ENCODE results near the gene SLC6A5. TPM values are rescaled to one million over a fixed set of nuclear protein-coding genes. Genes with fewer than 3 reads are reported as not detected.
A peak's percentile ranks its signal among the peaks of the same experiment; 100 is the strongest.
"Not testable (repeated sequence)": the region's sequence is repeated elsewhere in the genome, so short reads cannot be mapped to it uniquely, and the experiment has no call there.

Gene SLC6A5
- polyA plus RNA-seq (ENCODE audit: low read depth in 6 of 6) = not detected

GRCh38 chr11:20599221-20600019 is at the start of gene SLC6A5:
SLC6A5 (plus strand) TSS chr11:20599608; CDS start chr11:20599673, 65 bp downstream.
- ATAC-seq (ENCODE audit: low read depth in 2 of 2) = no peak
- Mint-ChIP-seq H3K36me3 (peaks cover 0 to 21% of the 10 kb centered on the region in 2 donors), H3K9me3 (peaks cover 3 to 15% (median 5%) of the 10 kb centered on the region in 7 donors), H3K27ac (peak within 1 kb of the TSS in 1 of 6 donors; percentile 5), H3K4me1 (peaks cover 4 to 6% (median 5%) of the 10 kb centered on the region in 3 donors), H3K27me3 (peaks cover 75 to 92% (median 79%) of the 10 kb centered on the region in 3 donors), H3K4me3 (peak within 1 kb of the TSS in 1 of 8 donors; percentile 66)
- DNase-seq = no peak

- no peak for ATAC-seq (ENCODE audit: low read depth in 2 of 2)
- H3K27me3 Mint-ChIP-seq = peaks cover under 1 to 4% (median 2%) of the 10 kb centered on the region in 3 donors
- no peaks in the 10 kb centered on the region for H3K36me3 Mint-ChIP-seq
- no peak overlapping the region for H3K27ac Mint-ChIP-seq
- H3K9me3 Mint-ChIP-seq = peaks cover 2 to 14% (median 7%) of the 10 kb centered on the region in 7 donors
- DNase-seq = no peak
- H3K4me1 Mint-ChIP-seq = no peaks in the 10 kb centered on the region
- H3K4me3 Mint-ChIP-seq = no peak overlapping the region
Measured at GRCh38 chr11:20551096-20551495, 48.3 kb upstream of the SLC6A5 start.

GRCh38 chr11:20555783-20556182 is 43.6 kb upstream of the SLC6A5 start:
- H3K27ac Mint-ChIP-seq = no peak overlapping the region
- DNase-seq (no peak), ATAC-seq (ENCODE audit: low read depth in 2 of 2) (no peak)
- H3K27me3 Mint-ChIP-seq = peaks cover 8 to 19% (median 11%) of the 10 kb centered on the region in 3 donors
- no peaks in the 10 kb centered on the region for H3K36me3 Mint-ChIP-seq
- no peaks in the 10 kb centered on the region for H3K4me1 Mint-ChIP-seq
- peaks cover 4 to 28% (median 16%) of the 10 kb centered on the region in 7 donors for H3K9me3 Mint-ChIP-seq
- no peak overlapping the region for H3K4me3 Mint-ChIP-seq

- Mint-ChIP-seq H3K9me3 (peaks cover 4 to 28% (median 16%) of the 10 kb centered on the region in 7 donors), H3K27me3 (peaks cover 7 to 19% (median 8%) of the 10 kb centered on the region in 3 donors)
- H3K4me3 Mint-ChIP-seq; H3K4me1 Mint-ChIP-seq; ATAC-seq (ENCODE audit: low read depth in 2 of 2); H3K36me3 Mint-ChIP-seq; H3K27ac Mint-ChIP-seq; DNase-seq: not testable (repeated sequence)
Measured at GRCh38 chr11:20556396-20556795, 43.0 kb upstream of the SLC6A5 start.

- Mint-ChIP-seq H3K36me3 (no peaks in the 10 kb centered on the region), H3K27me3 (peaks cover 11 to 28% (median 16%) of the 10 kb centered on the region in 3 donors), H3K4me1 (no peaks in the 10 kb centered on the region), H3K27ac (no peak overlapping the region), H3K9me3 (peaks cover 4 to 28% (median 12%) of the 10 kb centered on the region in 7 donors), H3K4me3 (no peak overlapping the region)
- ATAC-seq (ENCODE audit: low read depth in 2 of 2) (no peak), DNase-seq (no peak)
Measured at GRCh38 chr11:20558741-20559140, 40.7 kb upstream of the SLC6A5 start.

- no peaks in the 10 kb centered on the region for H3K4me1 Mint-ChIP-seq
- DNase-seq = no peak
- H3K27ac Mint-ChIP-seq = no peak overlapping the region
- peaks cover 16 to 34% (median 18%) of the 10 kb centered on the region in 3 donors for H3K27me3 Mint-ChIP-seq
- H3K36me3 Mint-ChIP-seq = no peaks in the 10 kb centered on the region
- H3K9me3 Mint-ChIP-seq = peaks cover 0 to 25% (median 12%) of the 10 kb centered on the region in 7 donors
- ATAC-seq (ENCODE audit: low read depth in 2 of 2) = no peak
- no peak overlapping the region for H3K4me3 Mint-ChIP-seq
Measured at GRCh38 chr11:20559523-20560300, 39.7 kb upstream of the SLC6A5 start.

- H3K27me3 Mint-ChIP-seq = peaks cover 16 to 31% (median 18%) of the 10 kb centered on the region in 3 donors
- H3K36me3 Mint-ChIP-seq = no peaks in the 10 kb centered on the region
- no peak overlapping the region for H3K4me3 Mint-ChIP-seq
- H3K4me1 Mint-ChIP-seq = no peaks in the 10 kb centered on the region
- ATAC-seq (ENCODE audit: low read depth in 2 of 2) = no peak
- H3K27ac Mint-ChIP-seq = no peak overlapping the region
- peaks cover 0 to 8% (median 2%) of the 10 kb centered on the region in 7 donors for H3K9me3 Mint-ChIP-seq
- no peak for DNase-seq
Measured at GRCh38 chr11:20561915-20562314, 37.5 kb upstream of the SLC6A5 start.

- H3K4me3 Mint-ChIP-seq = no peak overlapping the region
- no peak overlapping the region for H3K27ac Mint-ChIP-seq
- H3K4me1 Mint-ChIP-seq = no peaks in the 10 kb centered on the region
- peaks cover 22 to 27% (median 23%) of the 10 kb centered on the region in 3 donors for H3K27me3 Mint-ChIP-seq
- ATAC-seq (ENCODE audit: low read depth in 2 of 2) (no peak), DNase-seq (no peak)
- H3K9me3 Mint-ChIP-seq = peaks cover 0 to 7% (median 2%) of the 10 kb centered on the region in 7 donors
- H3K36me3 Mint-ChIP-seq = peaks cover 0 to 7% of the 10 kb centered on the region in 2 donors
Measured at GRCh38 chr11:20563866-20564265, 35.5 kb upstream of the SLC6A5 start.

- ATAC-seq (ENCODE audit: low read depth in 2 of 2) (no peak), DNase-seq (no peak)
- H3K36me3 Mint-ChIP-seq = peaks cover 0 to 10% of the 10 kb centered on the region in 2 donors
- H3K27ac Mint-ChIP-seq = no peak overlapping the region
- no peak overlapping the region for H3K4me3 Mint-ChIP-seq
- H3K9me3 Mint-ChIP-seq = peaks cover 0 to 5% (median 3%) of the 10 kb centered on the region in 7 donors
- no peaks in the 10 kb centered on the region for H3K4me1 Mint-ChIP-seq
- H3K27me3 Mint-ChIP-seq = peaks cover 19 to 25% (median 20%) of the 10 kb centered on the region in 3 donors
Measured at GRCh38 chr11:20564846-20565635, 34.4 kb upstream of the SLC6A5 start.

GRCh38 chr11:20566115-20566514 is 33.3 kb upstream of the SLC6A5 start:
- H3K27me3 Mint-ChIP-seq = peaks cover 22 to 25% (median 24%) of the 10 kb centered on the region in 3 donors
- not testable (repeated sequence) for H3K4me1 Mint-ChIP-seq; ATAC-seq (ENCODE audit: low read depth in 2 of 2); DNase-seq; H3K4me3 Mint-ChIP-seq; H3K36me3 Mint-ChIP-seq; H3K9me3 Mint-ChIP-seq; H3K27ac Mint-ChIP-seq

GRCh38 chr11:20566591-20567434 is 32.6 kb upstream of the SLC6A5 start:
- Mint-ChIP-seq H3K27ac (no peak overlapping the region), H3K27me3 (peaks cover 18 to 26% (median 25%) of the 10 kb centered on the region in 3 donors), H3K4me1 (no peaks in the 10 kb centered on the region), H3K36me3 (peaks cover 0 to 10% of the 10 kb centered on the region in 2 donors), H3K9me3 (peaks cover 0 to 5% (median 3%) of the 10 kb centered on the region in 7 donors), H3K4me3 (no peak overlapping the region)
- DNase-seq = no peak
- no peak for ATAC-seq (ENCODE audit: low read depth in 2 of 2)

- not testable (repeated sequence) for DNase-seq; H3K4me1 Mint-ChIP-seq; H3K9me3 Mint-ChIP-seq; H3K36me3 Mint-ChIP-seq; H3K4me3 Mint-ChIP-seq; ATAC-seq (ENCODE audit: low read depth in 2 of 2); H3K27ac Mint-ChIP-seq
- H3K27me3 Mint-ChIP-seq = peaks cover 2 to 14% (median 4%) of the 10 kb centered on the region in 3 donors
Measured at GRCh38 chr11:20579725-20580124, 19.7 kb upstream of the SLC6A5 start.

Data from naive B cell (primary cell).